ENCODE results near the gene POLR3H.

DNA sequence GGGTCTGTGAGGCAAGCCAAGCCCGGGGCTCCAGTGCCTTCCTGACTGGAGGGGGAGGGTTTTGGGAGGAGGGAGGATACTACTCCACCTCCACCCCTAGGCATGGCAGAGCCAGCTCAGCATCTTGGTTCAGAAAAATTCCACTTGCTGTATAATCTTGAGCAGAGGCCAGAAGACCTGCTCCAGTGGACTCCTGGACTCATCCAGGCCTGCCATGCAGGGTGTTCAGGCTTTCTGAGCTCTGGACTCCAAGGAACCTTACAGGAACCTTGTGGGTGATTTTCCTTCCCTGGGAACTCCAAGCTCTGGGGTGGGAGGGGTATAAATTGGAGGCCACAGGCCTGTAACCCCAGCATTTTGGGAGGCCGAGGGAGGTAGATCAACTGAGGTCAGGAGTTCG is 26.0 kb upstream of the POLR3H start:
- no peak for TF ChIP-seq RAD21 (IDR thresholded peaks at IDR 0.05; ENCODE audit: low read depth)
- no peak for TF ChIP-seq EP300 (IDR thresholded peaks at IDR 0.05; ENCODE audit: borderline replicate concordance)
- TF ChIP-seq CREB1 (IDR thresholded peaks at IDR 0.05; ENCODE audit: low read depth) = no peak
- no peak for TF ChIP-seq YY1 (IDR thresholded peaks at IDR 0.05; ENCODE audit: low read depth)
- TF ChIP-seq NFIC (IDR thresholded peaks at IDR 0.05) = no peak
- no peak for TF ChIP-seq TAF1 (IDR thresholded peaks at IDR 0.05; ENCODE audit: low read depth)
- no peak for TF ChIP-seq TCF12 (IDR thresholded peaks at IDR 0.05; ENCODE audit: low read depth)
- TF ChIP-seq, protein P1, sequence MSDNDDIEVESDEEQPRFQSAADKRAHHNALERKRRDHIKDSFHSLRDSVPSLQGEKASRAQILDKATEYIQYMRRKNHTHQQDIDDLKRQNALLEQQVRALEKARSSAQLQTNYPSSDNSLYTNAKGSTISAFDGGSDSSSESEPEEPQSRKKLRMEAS (IDR thresholded peaks at IDR 0.05) = no peak
- TF ChIP-seq, protein P2, sequence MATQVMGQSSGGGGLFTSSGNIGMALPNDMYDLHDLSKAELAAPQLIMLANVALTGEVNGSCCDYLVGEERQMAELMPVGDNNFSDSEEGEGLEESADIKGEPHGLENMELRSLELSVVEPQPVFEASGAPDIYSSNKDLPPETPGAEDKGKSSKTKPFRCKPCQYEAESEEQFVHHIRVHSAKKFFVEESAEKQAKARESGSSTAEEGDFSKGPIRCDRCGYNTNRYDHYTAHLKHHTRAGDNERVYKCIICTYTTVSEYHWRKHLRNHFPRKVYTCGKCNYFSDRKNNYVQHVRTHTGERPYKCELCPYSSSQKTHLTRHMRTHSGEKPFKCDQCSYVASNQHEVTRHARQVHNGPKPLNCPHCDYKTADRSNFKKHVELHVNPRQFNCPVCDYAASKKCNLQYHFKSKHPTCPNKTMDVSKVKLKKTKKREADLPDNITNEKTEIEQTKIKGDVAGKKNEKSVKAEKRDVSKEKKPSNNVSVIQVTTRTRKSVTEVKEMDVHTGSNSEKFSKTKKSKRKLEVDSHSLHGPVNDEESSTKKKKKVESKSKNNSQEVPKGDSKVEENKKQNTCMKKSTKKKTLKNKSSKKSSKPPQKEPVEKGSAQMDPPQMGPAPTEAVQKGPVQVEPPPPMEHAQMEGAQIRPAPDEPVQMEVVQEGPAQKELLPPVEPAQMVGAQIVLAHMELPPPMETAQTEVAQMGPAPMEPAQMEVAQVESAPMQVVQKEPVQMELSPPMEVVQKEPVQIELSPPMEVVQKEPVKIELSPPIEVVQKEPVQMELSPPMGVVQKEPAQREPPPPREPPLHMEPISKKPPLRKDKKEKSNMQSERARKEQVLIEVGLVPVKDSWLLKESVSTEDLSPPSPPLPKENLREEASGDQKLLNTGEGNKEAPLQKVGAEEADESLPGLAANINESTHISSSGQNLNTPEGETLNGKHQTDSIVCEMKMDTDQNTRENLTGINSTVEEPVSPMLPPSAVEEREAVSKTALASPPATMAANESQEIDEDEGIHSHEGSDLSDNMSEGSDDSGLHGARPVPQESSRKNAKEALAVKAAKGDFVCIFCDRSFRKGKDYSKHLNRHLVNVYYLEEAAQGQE (IDR thresholded peaks at IDR 0.05; ENCODE audit: low read depth) = no peak
- no peak for TF ChIP-seq ZBTB7A (IDR thresholded peaks at IDR 0.05; ENCODE audit: low read depth)
- TF ChIP-seq CEBPB (IDR thresholded peaks at IDR 0.05) = no peak
- TF ChIP-seq, protein P3, sequence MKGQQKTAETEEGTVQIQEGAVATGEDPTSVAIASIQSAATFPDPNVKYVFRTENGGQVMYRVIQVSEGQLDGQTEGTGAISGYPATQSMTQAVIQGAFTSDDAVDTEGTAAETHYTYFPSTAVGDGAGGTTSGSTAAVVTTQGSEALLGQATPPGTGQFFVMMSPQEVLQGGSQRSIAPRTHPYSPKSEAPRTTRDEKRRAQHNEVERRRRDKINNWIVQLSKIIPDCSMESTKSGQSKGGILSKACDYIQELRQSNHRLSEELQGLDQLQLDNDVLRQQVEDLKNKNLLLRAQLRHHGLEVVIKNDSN (IDR thresholded peaks at IDR 0.05) = no peak
